Naive B cell (primary cell): ENCODE results near the gene PPP1R9A. TPM values are rescaled to one million over a fixed set of nuclear protein-coding genes. Genes with fewer than 3 reads are reported as not detected.
A peak's percentile ranks its signal among the peaks of the same experiment; 100 is the strongest.

Experiments
- ATAC-seq, 2 donors: fragments of 150-1000 bp; cut with Tn5 transposase; 2 replicates each; pipeline ENCODE4 v1.10.0; 2021; ENCODE audit warnings: low read depth in 2 of 2, mild to moderate bottlenecking in 2 of 2, moderate library complexity in 2 of 2
- DNase-seq: peaks from one replicate; pipeline ENCODE4 v3.0.0; 2022
- H3K27ac Mint-ChIP-seq, 6 donors: one replicate each; pipeline ENCODE4 v1.8.0; 2020 to 2022; ENCODE audit warnings: mild to moderate bottlenecking in 6 of 6, mixed read lengths in 6 of 6, moderate library complexity in 5 of 6, inconsistent platforms in 2 of 6
- H3K27me3 Mint-ChIP-seq, 3 donors: one replicate each; pipeline ENCODE4 v1.8.0; 2021 to 2022; ENCODE audit warnings: mixed read lengths in 3 of 3, mild to moderate bottlenecking in 1 of 3
- H3K36me3 Mint-ChIP-seq, 2 donors: one replicate each; pipeline ENCODE4 v1.8.0; 2020 to 2022; ENCODE audit warnings: mixed read lengths in 2 of 2, inconsistent platforms in 1 of 2, mild to moderate bottlenecking in 1 of 2
- H3K4me1 Mint-ChIP-seq, 3 donors: one replicate each; pipeline ENCODE4 v1.8.0; 2020 to 2022; ENCODE audit warnings: mixed read lengths in 3 of 3, inconsistent platforms in 1 of 3, mild to moderate bottlenecking in 1 of 3, moderate library complexity in 1 of 3
- H3K4me3 Mint-ChIP-seq, 8 donors: one replicate each; pipeline ENCODE4 v1.8.0; 2020 to 2022; ENCODE audit warnings: mild to moderate bottlenecking in 8 of 8, mixed read lengths in 8 of 8, moderate library complexity in 8 of 8, inconsistent platforms in 2 of 8
- H3K9me3 Mint-ChIP-seq, 7 donors: one replicate each; pipeline ENCODE4 v1.8.0; 2020 to 2022; ENCODE audit warnings: mixed read lengths in 7 of 7, mild to moderate bottlenecking in 5 of 7, inconsistent platforms in 2 of 7, moderate library complexity in 1 of 7
- polyA plus RNA-seq, 6 donors: library from polyadenylated mRNA; unstranded; fragments of 300-500 nt; fragmentation: Illumina TruSeq; gene quantifications; one replicate each; pipeline ENCODE4 v1.2.3, GENCODE V29; 2021; ENCODE audit warnings: low read depth in 6 of 6

PPP1R9A gene
- polyA plus RNA-seq, 6 donors from 2014 or later, result 0.63 to 2.2 (median 1.4) TPM

- no peak overlapping the region for H3K27ac Mint-ChIP-seq
- ATAC-seq (no peak), DNase-seq (no peak)
- H3K36me3 Mint-ChIP-seq, result no peaks in the 10 kb centered on the region
- H3K4me1 Mint-ChIP-seq, result no peaks in the 10 kb centered on the region
- no peak overlapping the region for H3K4me3 Mint-ChIP-seq
- peaks cover 0 to 30% (median 16%) of the 10 kb centered on the region in 3 donors for H3K27me3 Mint-ChIP-seq
- peaks cover 0 to 5% (median 2%) of the 10 kb centered on the region in 7 donors for H3K9me3 Mint-ChIP-seq
These were observed 404.0 kb downstream of the PPP1R9A start for GRCh38 chr7:95311389-95311788.

DNA sequence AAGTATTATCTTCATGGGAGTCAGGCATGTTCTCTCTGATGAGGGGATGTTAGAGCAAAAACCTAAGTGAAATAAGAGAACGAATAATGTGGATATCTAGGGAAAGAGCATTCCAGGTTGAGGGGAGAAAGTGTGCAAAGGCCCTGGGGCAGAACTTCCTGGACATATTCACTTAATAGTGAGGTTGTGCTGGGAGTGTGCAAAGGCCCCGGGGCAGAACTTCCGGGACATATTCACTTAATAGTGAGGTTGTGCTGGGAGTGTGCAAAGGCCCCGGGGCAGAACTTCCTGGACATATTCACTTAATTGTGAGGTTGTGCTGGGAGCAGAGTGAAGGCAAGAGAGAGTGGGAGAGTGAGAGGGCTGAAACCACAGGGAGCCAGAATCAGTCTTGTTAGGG, 405.2 kb downstream of the PPP1R9A start:
- ATAC-seq, result no peak
- H3K9me3 Mint-ChIP-seq, result peaks cover 0 to 5% (median 2%) of the 10 kb centered on the region in 7 donors
- no peak overlapping the region for H3K4me3 Mint-ChIP-seq
- H3K36me3 Mint-ChIP-seq, result no peaks in the 10 kb centered on the region
- H3K4me1 Mint-ChIP-seq, result no peaks in the 10 kb centered on the region
- H3K27me3 Mint-ChIP-seq, result peaks cover 0 to 30% (median 16%) of the 10 kb centered on the region in 3 donors
- DNase-seq, result no peak
- H3K27ac Mint-ChIP-seq, result no peak overlapping the region

DNA sequence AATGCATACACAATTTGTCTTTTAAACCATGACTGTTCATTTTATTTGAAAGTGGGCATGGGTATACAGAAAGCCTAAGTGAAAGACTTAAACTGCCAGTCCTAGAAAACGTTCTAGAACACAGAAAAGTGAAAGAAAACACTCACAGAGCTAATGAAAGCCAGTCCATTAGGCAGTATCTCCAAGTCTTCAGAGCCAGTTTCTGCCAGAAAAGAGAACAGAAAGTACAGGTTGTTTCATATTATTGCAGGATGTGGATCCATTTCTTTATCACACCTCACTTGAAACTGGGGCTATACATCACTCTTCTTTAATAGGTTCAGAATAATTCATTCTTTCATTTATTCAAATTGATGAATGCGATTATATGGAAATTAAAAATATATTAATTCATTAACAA, 409.2 kb downstream of the PPP1R9A start:
- Mint-ChIP-seq H3K27ac (no peak overlapping the region), H3K9me3 (peaks cover 0 to 5% (median 2%) of the 10 kb centered on the region in 7 donors), H3K4me1 (no peaks in the 10 kb centered on the region), H3K4me3 (no peak overlapping the region), H3K27me3 (peaks cover 0 to 17% (median 10%) of the 10 kb centered on the region in 3 donors), H3K36me3 (no peaks in the 10 kb centered on the region)
- DNase-seq (no peak), ATAC-seq (no peak)

DNA sequence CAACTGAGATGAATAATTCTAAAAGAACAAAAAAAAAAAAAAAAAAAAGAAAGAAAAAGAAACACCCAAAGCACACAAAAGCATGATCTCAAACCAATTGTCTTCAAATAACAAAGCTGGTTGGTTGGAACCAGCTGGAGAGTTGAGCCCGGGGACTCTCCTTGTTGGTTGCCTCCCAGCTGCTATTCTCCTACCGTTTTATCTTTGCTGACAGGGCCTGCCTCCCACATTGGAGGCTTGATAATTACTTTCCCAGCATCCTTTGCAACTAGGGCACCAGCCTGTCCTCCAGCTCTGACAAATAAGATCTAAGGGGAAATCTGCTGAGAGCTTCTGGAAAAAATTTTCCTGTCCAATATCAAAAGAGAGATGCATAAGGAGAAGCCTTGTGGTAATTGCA, 410.2 kb downstream of the PPP1R9A start:
- Mint-ChIP-seq H3K9me3 (peaks cover 0 to 2% (median 0%) of the 10 kb centered on the region in 7 donors), H3K4me1 (no peaks in the 10 kb centered on the region), H3K27ac (no peak overlapping the region), H3K27me3 (peaks cover 0 to 12% (median 10%) of the 10 kb centered on the region in 3 donors), H3K36me3 (no peaks in the 10 kb centered on the region), H3K4me3 (no peak overlapping the region)
- no peak for ATAC-seq
- no peak for DNase-seq

- H3K27me3 Mint-ChIP-seq, result peaks cover 0 to 10% (median 8%) of the 10 kb centered on the region in 3 donors
- no peak for ATAC-seq
- H3K4me1 Mint-ChIP-seq, result no peaks in the 10 kb centered on the region
- H3K36me3 Mint-ChIP-seq, result no peaks in the 10 kb centered on the region
- H3K9me3 Mint-ChIP-seq, result peaks cover 0 to 2% (median 0%) of the 10 kb centered on the region in 7 donors
- H3K4me3 Mint-ChIP-seq, result no peak overlapping the region
- no peak for DNase-seq
- H3K27ac Mint-ChIP-seq, result peak overlapping the region in 1 of 6 donors; percentile 40
These were observed 410.6 kb downstream of the PPP1R9A start for GRCh38 chr7:95317966-95318365.

- DNase-seq, result no peak
- H3K27me3 Mint-ChIP-seq, result peaks cover 0 to 9% (median 6%) of the 10 kb centered on the region in 3 donors
- no peaks in the 10 kb centered on the region for H3K4me1 Mint-ChIP-seq
- peaks cover 0 to 2% (median 0%) of the 10 kb centered on the region in 7 donors for H3K9me3 Mint-ChIP-seq
- no peak overlapping the region for H3K27ac Mint-ChIP-seq
- ATAC-seq, result no peak
- H3K36me3 Mint-ChIP-seq, result no peaks in the 10 kb centered on the region
- H3K4me3 Mint-ChIP-seq, result no peak overlapping the region
These were observed 411.2 kb downstream of the PPP1R9A start for GRCh38 chr7:95318501-95319100.

DNA sequence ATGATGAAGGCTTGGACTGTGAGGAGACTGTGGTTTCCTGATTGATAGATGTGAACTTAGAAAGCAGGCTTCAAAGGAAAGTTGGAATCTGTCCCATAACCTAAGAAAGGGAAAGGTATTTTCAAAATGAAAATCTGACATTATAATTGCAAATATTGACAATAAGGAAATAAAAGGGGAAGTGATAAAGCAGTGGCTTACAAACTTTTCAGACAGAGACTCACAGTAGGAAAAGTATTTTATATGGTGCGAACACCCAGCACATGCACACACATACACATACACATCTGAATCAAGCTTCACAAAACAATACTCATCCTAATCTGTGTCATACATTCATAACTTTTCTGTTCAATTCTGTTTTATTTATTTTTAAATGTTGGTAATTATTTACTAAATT, 412.2 kb downstream of the PPP1R9A start:
- Mint-ChIP-seq H3K36me3 (no peaks in the 10 kb centered on the region), H3K27me3 (peaks cover 0 to 4% (median under 1%) of the 10 kb centered on the region in 3 donors), H3K4me3 (no peak overlapping the region), H3K27ac (no peak overlapping the region), H3K4me1 (peaks cover 0 to 2% (median 0%) of the 10 kb centered on the region in 3 donors), H3K9me3 (no peaks in the 10 kb centered on the region)
- DNase-seq, result no peak
- ATAC-seq, result no peak

DNA sequence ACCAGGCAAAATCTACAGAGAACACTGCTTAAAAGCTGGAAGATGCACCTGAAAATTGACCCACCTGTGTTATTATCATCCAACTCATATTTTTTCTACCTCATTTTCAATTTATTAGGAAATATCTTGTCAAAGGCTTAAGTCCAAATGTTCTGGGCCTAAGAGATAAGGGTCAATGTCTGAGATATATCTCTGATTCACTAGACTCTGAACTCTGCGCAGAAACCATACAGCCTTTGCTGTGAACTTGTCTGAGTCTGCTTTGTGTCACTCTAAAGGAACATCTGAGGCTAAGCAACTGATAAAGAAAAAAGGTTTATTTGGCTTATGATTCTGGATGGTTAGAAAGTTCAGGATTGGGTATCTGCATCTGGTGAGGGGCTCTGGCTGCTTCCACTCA, 413.3 kb downstream of the PPP1R9A start:
- Mint-ChIP-seq H3K4me3 (no peak overlapping the region), H3K27me3 (peaks cover 8 to 11% (median 9%) of the 10 kb centered on the region in 3 donors), H3K36me3 (no peaks in the 10 kb centered on the region), H3K27ac (no peak overlapping the region), H3K9me3 (peaks cover 0 to 1% (median 0%) of the 10 kb centered on the region in 7 donors), H3K4me1 (peaks cover 0 to 13% (median 0%) of the 10 kb centered on the region in 3 donors)
- no peak for DNase-seq
- ATAC-seq, result no peak

- Mint-ChIP-seq H3K36me3 (peaks cover 0 to under 1% of the 10 kb centered on the region in 2 donors), H3K4me3 (no peak overlapping the region), H3K27me3 (peaks cover 15 to 16% (median 15%) of the 10 kb centered on the region in 3 donors), H3K4me1 (peaks cover 0 to 13% (median 0%) of the 10 kb centered on the region in 3 donors), H3K27ac (no peak overlapping the region), H3K9me3 (peaks cover 0 to 7% (median 0%) of the 10 kb centered on the region in 7 donors)
- DNase-seq (no peak), ATAC-seq (no peak)
These were observed 414.3 kb downstream of the PPP1R9A start for GRCh38 chr7:95321720-95322119.

DNA sequence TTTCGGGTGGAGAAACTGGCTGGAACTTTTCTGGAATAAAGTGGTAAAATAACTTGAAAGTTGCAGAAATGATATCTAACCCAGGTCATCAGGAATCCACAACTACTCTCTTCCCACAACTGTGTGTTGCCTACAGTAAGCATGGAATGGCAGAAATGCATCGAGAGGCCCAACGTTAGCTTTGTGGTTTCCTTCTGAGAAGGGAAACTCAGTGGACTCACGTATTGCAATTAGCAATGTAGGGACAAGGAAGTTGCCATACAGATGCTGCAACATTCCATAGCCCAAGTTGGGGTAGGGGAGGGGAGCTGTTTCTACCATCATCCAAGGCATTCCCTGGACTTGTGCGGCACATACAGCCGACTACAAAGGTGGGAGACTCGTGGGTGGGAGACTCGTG, 415.0 kb downstream of the PPP1R9A start:
- Mint-ChIP-seq H3K27ac (no peak overlapping the region), H3K36me3 (peaks cover 0 to 8% of the 10 kb centered on the region in 2 donors), H3K9me3 (peaks cover 0 to 11% (median 0%) of the 10 kb centered on the region in 7 donors), H3K27me3 (peaks cover 16 to 18% (median 17%) of the 10 kb centered on the region in 3 donors), H3K4me3 (no peak overlapping the region), H3K4me1 (peaks cover 0 to 13% (median 0%) of the 10 kb centered on the region in 3 donors)
- ATAC-seq, result no peak
- no peak for DNase-seq

DNA sequence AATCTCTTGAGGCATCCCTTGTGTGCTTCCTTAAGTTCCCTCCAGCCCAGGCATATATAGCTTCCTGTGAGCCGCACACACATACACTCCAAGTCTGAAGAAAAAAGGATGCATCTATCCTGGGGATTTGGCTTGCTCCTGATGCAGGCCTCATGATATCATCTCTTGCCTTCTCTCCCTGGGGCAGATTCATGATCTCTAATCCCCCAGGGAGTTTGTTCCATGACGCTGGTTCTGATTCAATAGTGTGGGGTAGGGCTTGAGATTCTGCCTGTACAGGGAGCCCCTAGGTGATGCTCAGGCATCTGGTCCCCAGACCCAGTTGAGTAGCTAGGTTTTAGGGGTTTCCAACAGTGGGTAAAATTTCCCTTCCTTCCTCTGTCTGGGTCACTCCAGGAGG, 415.5 kb downstream of the PPP1R9A start:
- no peak overlapping the region for H3K4me3 Mint-ChIP-seq
- H3K27ac Mint-ChIP-seq, result no peak overlapping the region
- ATAC-seq, result no peak
- peaks cover 0 to 11% (median 0%) of the 10 kb centered on the region in 7 donors for H3K9me3 Mint-ChIP-seq
- H3K4me1 Mint-ChIP-seq, result peaks cover 0 to 13% (median 0%) of the 10 kb centered on the region in 3 donors
- DNase-seq, result no peak
- H3K36me3 Mint-ChIP-seq, result peaks cover 0 to 12% of the 10 kb centered on the region in 2 donors
- peaks cover 21 to 22% (median 21%) of the 10 kb centered on the region in 3 donors for H3K27me3 Mint-ChIP-seq

GRCh38 chr7:95323410-95324129, 416.2 kb downstream of the PPP1R9A start:
- ATAC-seq (no peak), DNase-seq (no peak)
- no peak overlapping the region for H3K4me3 Mint-ChIP-seq
- H3K4me1 Mint-ChIP-seq, result peaks cover 0 to 13% (median 0%) of the 10 kb centered on the region in 3 donors
- H3K27me3 Mint-ChIP-seq, result peaks cover 21 to 24% (median 23%) of the 10 kb centered on the region in 3 donors
- H3K27ac Mint-ChIP-seq, result no peak overlapping the region
- H3K9me3 Mint-ChIP-seq, result peaks cover 0 to 11% (median 0%) of the 10 kb centered on the region in 7 donors
- H3K36me3 Mint-ChIP-seq, result peaks cover 0 to 14% of the 10 kb centered on the region in 2 donors

DNA sequence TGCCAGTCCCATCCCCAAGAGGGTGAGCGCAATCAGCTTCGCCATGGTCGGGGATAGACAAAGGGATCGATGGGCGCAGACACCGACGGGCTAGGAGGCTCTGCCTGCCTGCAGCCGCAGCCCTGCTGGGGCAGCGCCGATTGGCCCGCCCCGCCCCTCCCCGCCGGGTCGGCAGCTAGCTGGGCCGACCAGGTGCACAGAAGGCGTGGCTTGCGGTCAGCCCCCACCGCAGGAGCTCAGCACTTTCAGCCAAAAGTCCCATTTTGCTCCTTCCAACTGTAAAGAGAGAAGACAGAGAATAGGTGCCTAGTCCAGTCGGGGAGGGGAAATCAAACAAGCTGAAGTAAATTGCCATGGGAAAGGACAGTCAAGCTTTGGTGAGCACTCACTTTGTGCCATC, 417.0 kb downstream of the PPP1R9A start, which contains the start of gene PON1:
PON1 (minus strand) TSS at position 102 of the 400 bp plus-strand sequence; CDS start at position 45, 57 bp downstream.
- DNase-seq, result no peak
- H3K36me3 Mint-ChIP-seq, result peaks cover 0 to 14% of the 10 kb centered on the region in 2 donors
- H3K4me3 Mint-ChIP-seq, result peak within 1 kb of the TSS in 1 of 8 donors; percentile 7
- ATAC-seq, result peak; percentile 60 to 92
- peaks cover 0 to 11% (median 0%) of the 10 kb centered on the region in 7 donors for H3K9me3 Mint-ChIP-seq
- no peak within 1 kb of the TSS for H3K27ac Mint-ChIP-seq
- peaks cover 0 to 13% (median 0%) of the 10 kb centered on the region in 3 donors for H3K4me1 Mint-ChIP-seq
- peaks cover 21 to 24% (median 23%) of the 10 kb centered on the region in 3 donors for H3K27me3 Mint-ChIP-seq
